GM21717 (cell line): Measurements from ENCODE around the gene AP3S2.
"Not testable (repeated sequence)": the region's sequence is repeated elsewhere in the genome, so short reads cannot be mapped to it uniquely, and the experiment has no call there.

Source experiments
- ATAC-seq: cut with Tn5 transposase; IDR thresholded peaks from one replicate; pipeline ENCODE4 v1.9.1; 2021; ENCODE audit warnings: mild to moderate bottlenecking, moderate library complexity; ENCODE audit not compliant: unreplicated experiment

AP3S2 gene

DNA sequence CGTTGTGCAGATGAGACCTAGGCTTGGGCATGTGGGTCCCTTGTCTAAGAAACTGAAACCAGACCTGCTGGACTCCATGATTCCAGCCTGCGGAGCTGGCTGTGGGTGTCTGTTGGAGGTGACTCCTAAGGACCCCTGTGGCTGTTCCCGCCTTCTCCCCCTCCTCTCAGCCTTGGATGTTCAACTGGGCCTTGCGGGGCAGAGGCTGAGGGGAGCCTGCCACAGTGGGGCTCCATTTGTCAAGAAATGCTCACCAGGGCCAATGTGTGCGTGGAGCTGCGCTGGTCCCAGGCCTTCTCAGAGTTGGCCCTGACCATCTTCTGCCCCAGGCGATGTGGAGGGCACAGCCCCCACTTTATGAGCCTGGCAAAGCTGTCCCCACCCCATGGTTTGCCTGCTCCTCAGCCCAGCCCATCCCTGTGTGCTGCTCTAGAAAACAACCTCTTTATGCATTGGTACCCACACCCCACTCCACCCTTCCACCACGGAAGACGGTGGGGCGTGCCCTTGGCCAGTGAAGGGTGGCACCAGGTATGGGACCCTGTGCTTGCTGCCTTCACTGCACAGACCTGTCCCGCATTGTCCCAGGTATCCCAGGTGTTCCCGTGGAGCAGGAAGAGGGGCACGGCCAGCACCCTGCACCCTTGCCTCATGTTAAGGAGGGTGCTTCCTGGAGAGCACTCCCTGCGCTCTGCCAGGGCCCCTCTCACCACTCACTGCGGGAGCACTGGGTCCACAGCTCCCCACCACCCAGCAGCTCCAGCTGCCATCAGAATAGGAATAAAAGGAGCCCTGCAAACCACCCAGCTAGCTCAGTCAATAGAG lies 109.7 kb downstream of the AP3S2 start:
- ATAC-seq, result no peak

DNA sequence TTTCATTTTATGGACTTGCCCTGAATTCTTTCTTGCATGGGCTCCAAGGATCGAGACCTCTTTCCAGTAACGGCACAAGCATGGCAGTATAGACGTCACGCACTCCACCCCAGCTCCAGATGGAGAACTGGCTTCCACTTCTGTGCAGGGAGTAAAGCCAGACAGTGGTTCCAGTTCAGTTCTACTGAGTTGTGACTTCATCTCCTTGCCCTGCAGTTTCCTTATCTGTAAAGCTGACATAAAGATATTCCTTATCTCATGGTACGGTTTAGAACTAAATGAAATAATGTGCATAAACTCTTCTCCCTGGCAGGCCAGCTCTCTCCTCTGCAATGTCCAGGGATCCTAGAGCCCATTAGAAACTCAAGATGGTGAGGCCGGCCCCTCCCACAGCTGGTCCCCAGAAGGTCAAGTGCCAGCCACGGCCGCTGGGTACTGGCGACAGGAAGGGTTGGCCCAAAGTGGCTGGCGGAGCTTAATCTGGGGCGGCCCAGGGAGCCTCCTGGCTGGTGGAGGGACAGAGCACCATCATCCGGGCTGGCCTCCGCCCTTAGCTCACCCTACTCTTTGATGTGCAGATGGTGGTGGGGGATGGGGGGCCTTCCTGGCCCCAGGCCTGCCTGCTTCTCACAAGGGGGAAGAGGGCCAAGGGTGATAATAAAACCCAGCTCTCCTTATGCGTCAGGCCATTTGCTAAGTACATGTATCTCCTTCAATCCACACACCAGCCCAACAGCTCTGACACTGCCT lies 110.5 kb downstream of the AP3S2 start:
- no peak for ATAC-seq

DNA sequence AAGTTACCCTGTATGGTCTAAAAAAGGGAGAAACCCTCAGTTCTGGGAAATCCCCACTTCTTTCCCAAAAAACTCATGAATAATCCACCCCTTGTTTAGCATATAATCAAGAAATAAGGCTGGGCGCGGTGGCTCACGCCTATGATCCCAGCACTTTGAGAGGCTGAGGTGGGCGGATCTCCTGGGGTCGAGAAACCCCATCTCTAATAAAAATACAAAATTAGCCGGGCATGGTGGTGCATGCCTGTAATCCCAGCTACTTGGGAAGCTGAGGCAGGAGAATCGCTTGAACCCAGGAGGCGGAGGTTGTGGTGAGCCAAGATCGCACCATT lies 111.2 kb downstream of the AP3S2 start:
- not testable (repeated sequence) for ATAC-seq

DNA sequence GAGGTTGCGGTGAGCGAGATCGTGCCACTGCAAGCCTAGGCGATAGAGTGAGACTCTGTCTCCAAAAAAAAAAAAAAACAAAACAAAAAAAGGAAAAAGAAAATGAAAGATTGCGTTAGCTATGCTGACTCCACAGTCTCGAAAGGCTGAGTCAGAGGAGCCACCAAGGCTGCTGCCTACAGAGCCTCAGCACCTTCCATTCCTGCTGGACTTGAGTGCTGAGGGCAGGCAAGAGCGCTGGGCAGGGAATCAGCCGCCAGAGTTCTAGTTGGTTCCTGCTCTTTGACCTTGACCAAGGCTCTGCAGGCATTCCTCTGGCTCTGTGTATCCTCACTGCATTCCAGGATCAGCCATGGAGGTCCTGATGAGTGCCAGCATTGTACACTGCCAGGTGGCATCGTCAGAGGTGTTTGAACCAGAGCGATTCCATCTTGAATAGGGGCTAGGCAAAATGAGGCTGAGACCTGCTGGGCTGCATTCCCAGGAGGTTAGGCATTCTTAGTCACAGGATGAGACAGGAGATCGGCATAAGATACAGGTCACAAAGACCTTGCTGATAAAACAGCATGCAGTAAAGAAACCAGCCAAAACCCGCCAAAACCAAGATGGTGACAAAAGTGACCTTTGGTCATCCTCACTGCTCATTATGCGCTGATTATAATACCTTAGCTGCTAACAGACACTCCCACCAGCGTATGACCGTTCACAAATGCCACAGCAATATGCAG lies 111.7 kb downstream of the AP3S2 start:
- ATAC-seq, result no peak

DNA sequence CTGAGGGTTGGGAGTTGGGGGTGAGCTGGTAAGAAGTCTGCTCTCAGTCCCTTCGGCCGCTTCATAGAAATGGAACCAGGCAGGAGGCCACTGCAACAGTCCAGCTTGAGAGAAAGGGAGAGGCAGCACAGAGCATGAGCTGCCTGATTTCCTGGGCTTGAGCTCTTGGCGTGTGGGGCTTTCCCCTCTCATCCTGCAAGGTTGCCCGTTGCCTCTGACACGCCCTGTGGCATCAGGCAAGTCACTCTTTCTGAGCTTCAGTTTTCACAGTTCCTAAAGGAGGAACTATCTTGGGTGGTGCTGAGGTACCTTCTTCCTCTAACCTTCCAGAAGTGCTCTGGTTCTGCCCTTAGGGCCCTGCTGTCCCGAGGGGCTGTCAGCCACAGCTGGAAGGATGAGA lies 112.7 kb downstream of the AP3S2 start:
- no peak for ATAC-seq

DNA sequence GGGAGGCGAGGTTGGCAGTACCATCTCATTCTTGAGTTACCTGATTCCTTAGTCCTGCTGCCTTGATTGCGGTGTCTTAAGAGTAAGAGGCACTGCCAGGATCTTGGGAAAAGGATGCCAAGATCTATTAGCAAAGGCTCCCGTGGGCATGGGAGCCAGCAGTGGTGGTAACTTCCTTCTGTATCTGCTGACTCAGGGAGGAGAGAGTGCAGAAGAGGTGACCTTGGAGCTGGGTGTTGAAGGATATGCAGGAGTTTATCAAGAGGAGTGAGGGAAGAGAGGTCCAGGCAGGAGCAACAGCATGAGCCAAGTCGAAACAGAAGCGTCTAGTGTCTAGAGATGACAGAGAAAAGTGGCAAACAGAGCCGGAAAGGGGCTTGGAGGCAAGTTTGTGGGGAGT lies 113.2 kb downstream of the AP3S2 start:
- no peak for ATAC-seq
